SK-N-SH treated with all-trans-retinoic acid at 6 μM for 48 hours (cell line): Measurements from ENCODE around the gene MAPK14.
A peak's percentile ranks its signal among the peaks of the same experiment; 100 is the strongest.

Experiments used
- ATAC-seq: fragments of 200-7000 bp; cut with Tn5 transposase; 3 replicates; pipeline ENCODE4 v1.9.1; 2020; ENCODE audit warnings: mild to moderate bottlenecking, moderate library complexity
- ARNTL ChIP-seq: fragments of 450-650 bp; formaldehyde crosslinking; IDR thresholded peaks from 2 replicates; pipeline ENCODE4 v1.5.0; 2020; ENCODE audit warnings: low read depth, mild to moderate bottlenecking, moderate library complexity, borderline replicate concordance
- BACH2 ChIP-seq: fragments of 250-450 bp; sonication (Bioruptor Pico); IDR thresholded peaks from 2 replicates; pipeline ENCODE4 v1.9.0; 2021; ENCODE audit warnings: mild to moderate bottlenecking, borderline replicate concordance
- CREB5 ChIP-seq: fragments of 250-450 bp; sonication (Bioruptor Pico); IDR thresholded peaks from 2 replicates; pipeline ENCODE4 v1.5.1; 2020; ENCODE audit warnings: low read depth, mild to moderate bottlenecking, moderate library complexity
- CSDC2 ChIP-seq: fragments of 250-450 bp; sonication (Bioruptor Pico); IDR thresholded peaks from 2 replicates; pipeline ENCODE4 v1.5.0; 2020; ENCODE audit warnings: mild to moderate bottlenecking, moderate library complexity
- ESRRG ChIP-seq: fragments of 250-450 bp; sonication (Bioruptor Pico); IDR thresholded peaks from 2 replicates; pipeline ENCODE4 v1.6.1; 2021; ENCODE audit warnings: mild to moderate bottlenecking
- GLIS3 ChIP-seq: fragments of 250-450 bp; sonication (Bioruptor Pico); IDR thresholded peaks from 2 replicates; pipeline ENCODE4 v1.5.0; 2020; ENCODE audit warnings: mild to moderate bottlenecking, moderate library complexity
- ISL1 ChIP-seq: fragments of 250-450 bp; sonication (Bioruptor Pico); IDR thresholded peaks from 2 replicates; pipeline ENCODE4 v2.1.2; 2022; ENCODE audit warnings: mild to moderate bottlenecking, moderate library complexity
- PATZ1 ChIP-seq: fragments of 250-450 bp; sonication (Bioruptor Pico); IDR thresholded peaks from 2 replicates; pipeline ENCODE4 v1.8.0; 2020; ENCODE audit warnings: mild to moderate bottlenecking, moderate library complexity, borderline replicate concordance
- POU6F1 ChIP-seq: fragments of 250-450 bp; sonication (Bioruptor Pico); IDR thresholded peaks from 2 replicates; pipeline ENCODE4 v1.8.0; 2021; ENCODE audit warnings: low read depth, mild to moderate bottlenecking, moderate library complexity, borderline replicate concordance
- PPARA ChIP-seq: fragments of 250-450 bp; sonication (Bioruptor Pico); IDR thresholded peaks from 2 replicates; pipeline ENCODE4 v1.5.0; 2020; ENCODE audit warnings: mild to moderate bottlenecking, borderline replicate concordance
- SNAI2 ChIP-seq: fragments of 250-450 bp; sonication (Bioruptor Pico); IDR thresholded peaks from 2 replicates; pipeline ENCODE4 v1.5.0; 2020; ENCODE audit warnings: mild to moderate bottlenecking, moderate library complexity
- TCF4 ChIP-seq: fragments of 250-450 bp; sonication (Bioruptor Pico); IDR thresholded peaks from 2 replicates; pipeline ENCODE4 v1.8.0; 2021; ENCODE audit warnings: mild to moderate bottlenecking, moderate library complexity, borderline replicate concordance
- TOX ChIP-seq: fragments of 250-450 bp; sonication (Bioruptor Pico); IDR thresholded peaks from 2 replicates; pipeline ENCODE4 v1.8.0; 2021; ENCODE audit warnings: mild to moderate bottlenecking, moderate library complexity, borderline replicate concordance
- TSHZ2 ChIP-seq: fragments of 250-450 bp; sonication (Bioruptor Pico); IDR thresholded peaks from 2 replicates; pipeline ENCODE4 v1.5.0; 2020; ENCODE audit warnings: mild to moderate bottlenecking, moderate library complexity
- ZC3H10 ChIP-seq: fragments of 250-450 bp; sonication (Bioruptor Pico); IDR thresholded peaks from 2 replicates; pipeline ENCODE4 v1.5.1; 2021; ENCODE audit warnings: mild to moderate bottlenecking, moderate library complexity
- ZFP3 ChIP-seq: fragments of 250-450 bp; sonication (Bioruptor Pico); IDR thresholded peaks from 2 replicates; pipeline ENCODE4 v1.5.0; 2020; ENCODE audit warnings: mild to moderate bottlenecking, moderate library complexity
- ZFP30 ChIP-seq: fragments of 450-650 bp; formaldehyde crosslinking; IDR thresholded peaks from 2 replicates; pipeline ENCODE4 v1.5.0; 2022; ENCODE audit warnings: mild to moderate bottlenecking, moderate library complexity
- ZNF565 ChIP-seq: fragments of 450-650 bp; formaldehyde crosslinking; conservative IDR thresholded peaks from 2 replicates; pipeline ENCODE4 v1.5.0; 2020; ENCODE audit warnings: low read depth, mild to moderate bottlenecking, moderate library complexity
- ZNF70 ChIP-seq: fragments of 450-650 bp; formaldehyde crosslinking; IDR thresholded peaks from 2 replicates; pipeline ENCODE4 v1.5.0; 2020; ENCODE audit warnings: mild to moderate bottlenecking, moderate library complexity
- ZNF8 ChIP-seq: fragments of 450-650 bp; formaldehyde crosslinking; IDR thresholded peaks from 2 replicates; pipeline ENCODE4 v1.5.0; 2020; ENCODE audit warnings: mild to moderate bottlenecking, moderate library complexity

Gene MAPK14

GRCh38 chr6:36075656-36076055 lies 48.0 kb downstream of the MAPK14 start:
- no peak for ATAC-seq
- TF ChIP-seq TSHZ2 (CRISPR knock-in tag) (no peak), ZNF70 (no peak), ESRRG (CRISPR knock-in tag) (no peak)
- TF ChIP-seq, all 23 proteins: peak for 0

- TF ChIP-seq ISL1 (CRISPR knock-in tag) (peak; percentile 71), ZFP30 (CRISPR knock-in tag) (no peak)
- TF ChIP-seq, all 23 proteins: peak for 1
- peak; percentile 36; the same call in 1 of the 3 replicates for ATAC-seq
These were observed 48.8 kb downstream of the MAPK14 start for GRCh38 chr6:36076178-36077063.

GRCh38 chr6:36078159-36078558 lies 50.6 kb downstream of the MAPK14 start:
- ATAC-seq, result no peak

More at GRCh38 chr6:36078159-36078558, 50.6 kb downstream of the MAPK14 start:
- TF ChIP-seq POU6F1 (CRISPR knock-in tag) (no peak), CREB5 (no peak), ZC3H10 (CRISPR knock-in tag) (no peak), ISL1 (CRISPR knock-in tag) (no peak), TCF4 (CRISPR knock-in tag) (no peak), PATZ1 (CRISPR knock-in tag) (no peak), TOX (no peak), ZNF70 (no peak), PPARA (CRISPR knock-in tag) (no peak), TSHZ2 (CRISPR knock-in tag) (no peak), BACH2 (no peak), SNAI2 (no peak), CSDC2 (CRISPR knock-in tag) (no peak), GLIS3 (CRISPR knock-in tag) (no peak), ZFP30 (CRISPR knock-in tag) (no peak), ZNF8 (CRISPR knock-in tag) (no peak), ZFP3 (CRISPR knock-in tag) (no peak), ZNF565 (no peak), ARNTL (CRISPR knock-in tag) (no peak)
- TF ChIP-seq, all 23 proteins: peak for 0
